Endometrial microvascular endothelial cells (primary cell): ENCODE data around the gene CTNND2. TPM values are rescaled to one million over a fixed set of nuclear protein-coding genes. Genes with fewer than 3 reads are reported as not detected.

Source experiments
- in situ Hi-C: cut with HindIII; loops from 2 replicates; pipeline ENCODE4 v1.10.0; 2017; ENCODE audit warnings: low sequenced_read_pairs, low pct_unique_long_range_greater_than_20kb; ENCODE audit errors: inconsistent ontology term
- total RNA-seq: library from RNA; depleted of rRNA; stranded (reverse); fragments of >200 nt; gene quantifications from one replicate; pipeline ENCODE4 v1.2.3, GENCODE V29; 2015; ENCODE audit errors: inconsistent ontology term

CTNND2 gene
- total RNA-seq, 1 donor from 2014 or later = not detected

DNA sequence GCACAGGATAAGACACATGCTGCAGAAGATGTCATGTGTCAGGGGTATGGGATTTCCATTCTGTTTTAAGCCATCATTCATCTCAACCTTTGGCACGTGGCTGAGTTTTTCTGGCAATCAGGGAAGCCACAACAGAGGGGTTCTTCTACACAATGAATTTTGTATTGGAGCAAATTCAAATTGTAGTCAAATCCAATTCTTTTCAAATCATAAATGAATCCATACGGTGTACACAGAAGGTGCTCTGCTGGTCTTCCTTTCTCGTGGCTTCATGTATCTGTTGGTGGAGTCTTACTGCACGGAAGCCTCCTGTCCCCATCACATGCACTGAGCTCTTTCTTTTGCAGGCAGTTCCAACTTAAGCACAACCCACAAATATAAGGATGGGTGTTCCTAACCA is 706.5 kb downstream of the CTNND2 start:
- in situ Hi-C loops = no loop called here

DNA sequence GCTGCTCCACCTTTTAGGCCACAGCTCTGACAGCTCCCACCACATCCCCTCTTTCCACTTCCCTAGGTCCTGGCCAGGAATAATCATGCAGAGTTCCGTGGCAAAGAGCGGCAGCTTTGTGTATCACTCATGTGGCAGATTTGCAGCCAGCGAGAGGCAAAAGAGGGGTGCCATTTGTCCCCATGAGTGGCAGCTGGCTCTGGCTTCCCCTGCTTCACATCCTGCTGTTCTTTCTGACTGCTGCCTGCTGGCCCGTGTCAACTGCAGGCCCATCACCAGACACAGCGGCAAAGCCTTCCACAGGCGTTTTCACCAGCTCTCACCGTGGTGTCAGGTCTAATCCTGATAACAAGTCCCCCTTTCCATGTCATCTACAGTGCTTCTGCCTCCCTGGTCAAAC is 712.6 kb downstream of the CTNND2 start:
- in situ Hi-C loops = no loop called here

DNA sequence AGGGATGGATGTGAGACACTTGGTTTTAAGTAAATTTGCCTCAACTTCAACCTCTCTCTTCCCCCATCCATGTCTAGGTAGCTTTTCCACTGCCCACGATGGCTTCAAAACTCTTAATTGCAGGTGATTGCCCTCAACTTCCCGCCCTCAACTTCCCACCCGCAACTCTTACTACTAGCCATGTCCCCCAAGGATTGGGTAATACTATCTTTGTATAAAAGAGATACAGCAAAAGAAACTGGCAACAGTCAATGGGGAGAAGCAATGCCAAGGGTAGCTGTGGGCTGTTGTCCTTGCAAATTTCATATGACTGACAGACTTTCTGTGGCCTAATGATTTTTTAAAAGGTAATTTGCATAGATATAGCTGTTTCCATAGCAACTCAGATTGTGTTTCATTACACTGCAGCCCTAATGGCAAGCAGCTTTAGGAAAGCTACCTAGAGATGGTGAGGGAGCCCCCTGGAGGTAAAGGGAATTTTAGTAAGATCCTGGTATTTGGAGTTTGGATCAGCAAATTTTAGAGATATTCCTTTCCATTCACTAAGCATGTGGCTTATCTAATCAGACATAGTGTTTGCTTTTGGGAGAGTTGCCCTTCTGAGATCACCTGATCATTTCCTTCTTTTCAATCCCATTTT is 721.7 kb downstream of the CTNND2 start:
- in situ Hi-C loops = no loop called here

GRCh38 chr5:11181940-11182339 is 722.3 kb downstream of the CTNND2 start:
- in situ Hi-C loops = no loop called here

GRCh38 chr5:11180890-11181289 is 723.4 kb downstream of the CTNND2 start:
- in situ Hi-C loops = no loop called here

DNA sequence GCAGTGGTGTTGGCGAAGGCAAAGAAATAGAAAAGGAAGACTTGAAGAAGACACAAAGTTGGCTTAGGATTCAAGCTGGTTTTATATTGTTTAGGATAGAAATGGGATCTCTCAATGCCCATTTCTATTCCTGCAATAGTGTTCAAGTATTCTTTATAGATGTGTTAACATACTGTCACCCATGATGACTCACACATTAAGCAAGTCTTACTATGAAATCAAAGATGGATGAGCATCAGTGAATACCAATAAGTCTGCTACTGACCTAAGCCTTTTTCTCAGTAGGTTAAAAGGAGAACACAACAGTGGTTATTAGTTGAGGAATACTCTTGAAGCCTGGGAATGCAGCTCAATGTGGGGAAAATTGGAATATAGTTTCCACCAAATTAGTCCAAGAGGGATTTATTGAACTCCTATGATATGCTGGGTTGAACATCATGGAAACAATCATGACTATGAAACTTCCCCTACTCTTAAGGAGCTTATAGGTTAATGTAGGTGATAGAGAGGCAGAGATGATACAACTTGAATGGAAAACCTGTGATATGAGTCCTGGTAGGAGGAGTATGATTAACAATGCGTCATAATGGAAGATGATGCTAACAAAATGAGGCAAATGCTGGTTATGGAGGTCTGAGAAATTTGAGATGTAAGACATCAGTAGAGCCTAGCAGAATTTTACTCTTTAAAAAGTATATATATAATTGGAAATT is 726.1 kb downstream of the CTNND2 start:
- in situ Hi-C loops = no loop called here

DNA sequence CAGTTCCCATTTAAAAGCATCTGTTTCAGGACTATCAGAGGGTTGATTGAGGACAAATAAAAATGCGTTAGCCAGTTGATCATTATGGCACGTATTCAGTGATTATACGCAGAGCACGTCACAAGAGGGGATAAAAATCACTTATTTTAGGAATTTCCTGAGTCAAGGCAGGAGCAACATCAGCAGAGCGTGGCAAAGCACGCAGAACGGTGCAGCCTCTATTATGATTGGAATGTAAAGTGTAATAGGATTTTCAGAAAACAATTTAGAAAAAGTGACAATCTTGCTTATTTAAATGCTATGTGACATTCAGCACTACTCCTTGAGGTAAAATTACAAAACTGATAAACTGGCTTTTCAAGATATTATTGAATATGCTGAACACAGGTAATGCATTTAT is 729.7 kb downstream of the CTNND2 start:
- in situ Hi-C loops = no loop called here

- in situ Hi-C loops = no loop called here
Measured at GRCh38 chr5:11172484-11172883, 731.8 kb downstream of the CTNND2 start.

- in situ Hi-C loops = no loop called here
Measured at GRCh38 chr5:11171236-11171635, 733.0 kb downstream of the CTNND2 start.

GRCh38 chr5:11166923-11167322 is 737.3 kb downstream of the CTNND2 start:
- in situ Hi-C loops = no loop called here

DNA sequence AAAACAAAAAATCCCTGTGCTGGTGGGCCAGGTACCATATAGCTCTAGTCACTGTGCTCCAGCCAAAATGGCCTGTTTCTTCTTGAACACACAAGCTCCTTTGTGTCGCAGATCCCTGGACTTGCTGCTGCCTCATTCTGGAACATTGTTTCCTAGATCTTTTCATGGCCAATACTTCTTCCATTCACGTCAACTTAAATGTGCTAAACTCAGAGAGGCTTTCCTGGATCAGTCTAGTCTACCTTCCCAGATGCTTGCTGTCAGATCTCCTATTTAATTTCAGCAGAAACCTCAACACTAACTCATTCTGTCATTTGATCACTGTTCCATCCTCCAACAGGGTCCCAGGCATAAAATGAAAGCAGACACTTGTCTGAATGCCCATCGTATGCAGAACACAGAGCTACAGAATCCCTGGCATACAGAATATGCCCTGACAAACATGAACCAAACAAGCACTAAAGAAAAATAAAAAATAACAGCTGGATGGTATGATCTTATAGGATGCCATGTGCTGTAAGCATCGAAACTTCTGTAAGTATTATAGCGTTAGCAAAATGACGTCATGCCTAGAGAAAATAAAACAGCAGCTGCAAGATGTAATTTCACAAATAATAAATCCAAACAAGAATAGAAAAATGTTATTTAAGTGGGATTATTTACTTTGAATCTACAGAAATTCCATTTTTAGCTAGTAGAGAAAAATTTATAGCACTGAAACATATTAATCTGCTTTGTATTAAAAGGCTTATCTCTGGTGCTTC is 739.5 kb downstream of the CTNND2 start:
- in situ Hi-C loops = no loop called here

GRCh38 chr5:11157132-11157531 is 747.1 kb downstream of the CTNND2 start:
- in situ Hi-C loops = no loop called here

DNA sequence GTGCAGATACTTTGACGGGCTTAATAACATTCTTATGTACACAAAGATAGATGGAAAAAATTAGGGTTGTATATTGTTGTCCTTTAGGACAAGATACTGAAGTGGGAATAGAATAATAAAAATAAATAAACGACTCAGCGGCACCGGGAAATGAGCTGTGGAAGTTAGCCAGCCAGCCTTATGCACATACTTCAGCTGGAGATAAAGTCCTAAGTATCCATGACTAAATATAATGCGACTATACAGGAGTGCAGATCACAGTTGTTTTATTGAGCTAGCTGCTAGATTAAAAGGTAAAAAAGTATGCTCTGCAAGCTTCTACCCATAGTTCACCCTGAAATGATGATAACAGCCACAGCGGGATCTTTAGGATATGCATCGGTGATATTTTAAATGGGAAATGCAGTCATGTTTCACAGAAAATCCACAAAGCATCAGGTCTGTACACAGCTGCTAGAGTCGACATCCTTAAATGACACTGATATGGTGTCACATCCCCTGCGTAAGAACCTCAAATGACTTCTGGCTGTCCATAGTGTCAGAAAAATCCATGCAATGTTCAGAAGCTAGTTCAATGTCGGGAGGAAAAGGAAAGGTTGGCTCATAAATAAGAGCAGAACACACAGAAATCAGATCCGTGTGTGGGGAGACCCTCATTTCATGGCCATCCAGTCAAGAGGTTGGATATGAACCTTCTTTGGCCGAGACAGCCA is 750.4 kb downstream of the CTNND2 start:
- in situ Hi-C loops = no loop called here

- in situ Hi-C loops = no loop called here
Measured at GRCh38 chr5:11152368-11152767, 751.9 kb downstream of the CTNND2 start.

DNA sequence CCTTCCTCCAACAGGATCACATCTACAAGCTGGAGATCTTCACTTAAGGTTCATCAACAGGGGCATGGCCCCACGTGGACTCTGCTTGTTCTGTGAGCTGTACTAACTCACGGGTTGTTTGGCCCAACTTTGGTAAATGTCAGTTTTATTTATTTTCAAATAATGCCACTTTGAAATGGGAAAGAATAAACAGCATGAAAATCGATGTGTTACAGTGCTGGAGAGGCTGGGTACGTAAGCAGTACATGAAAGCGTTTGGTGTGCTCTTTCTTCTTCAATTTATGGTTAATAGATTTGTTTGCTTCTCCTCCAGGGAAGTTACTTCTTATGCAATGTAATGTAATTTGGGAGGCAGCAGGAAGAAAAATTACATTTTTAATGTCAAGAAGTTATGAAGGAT is 753.3 kb downstream of the CTNND2 start:
- in situ Hi-C loops = no loop called here

DNA sequence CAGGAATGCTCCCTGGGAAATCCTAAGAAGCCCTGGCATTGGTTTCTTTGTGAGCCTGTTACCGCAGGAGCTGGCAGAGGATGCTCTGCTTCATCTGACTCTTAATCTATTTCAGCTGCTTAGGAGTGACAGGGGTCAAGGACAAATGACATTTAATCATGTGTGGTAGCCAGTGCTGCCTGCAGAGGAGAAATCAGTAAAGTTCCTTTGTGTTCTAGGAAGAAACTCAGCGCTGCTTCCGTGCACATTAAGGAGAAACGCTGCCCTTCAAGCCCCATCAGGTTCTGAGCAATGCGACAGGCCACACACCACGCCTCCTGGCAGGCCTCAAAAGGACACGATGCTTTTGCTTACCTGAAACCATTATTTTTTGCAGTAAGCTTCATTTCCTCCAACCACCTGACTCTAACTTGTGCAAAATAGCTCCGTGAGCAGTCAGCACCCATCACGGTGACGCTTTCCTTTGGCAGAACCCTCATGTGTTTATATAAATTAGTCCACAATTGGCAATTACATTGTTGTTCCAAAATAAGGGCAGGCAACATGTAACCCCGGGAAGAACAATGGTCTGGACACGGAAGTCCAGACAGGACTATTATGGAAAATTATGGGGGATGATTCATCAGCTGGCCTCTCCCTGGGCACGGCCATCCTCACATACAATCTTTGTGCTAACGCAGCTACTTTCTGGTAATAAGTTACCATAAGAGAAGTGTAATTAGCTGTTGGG is 755.3 kb downstream of the CTNND2 start:
- in situ Hi-C loops = no loop called here

DNA sequence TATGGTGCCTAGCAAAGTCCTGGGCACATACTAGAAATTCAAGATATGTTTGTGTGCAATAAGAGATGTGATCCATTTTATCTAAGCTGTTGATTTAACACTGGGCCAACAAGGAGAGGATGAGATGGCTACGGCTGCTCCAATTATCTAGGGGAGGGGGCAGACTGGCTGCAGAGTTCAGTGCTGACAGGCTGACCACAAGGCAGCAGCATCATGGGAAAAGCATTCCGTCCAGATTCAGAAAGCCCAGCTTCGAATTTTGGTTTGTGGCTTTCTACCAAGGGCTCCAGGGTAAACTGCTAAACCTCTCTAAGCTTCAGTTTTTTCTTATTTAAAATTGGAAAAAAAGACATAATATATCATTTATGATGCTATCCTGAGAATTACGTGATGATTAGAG is 758.1 kb downstream of the CTNND2 start:
- in situ Hi-C loops = no loop called here

DNA sequence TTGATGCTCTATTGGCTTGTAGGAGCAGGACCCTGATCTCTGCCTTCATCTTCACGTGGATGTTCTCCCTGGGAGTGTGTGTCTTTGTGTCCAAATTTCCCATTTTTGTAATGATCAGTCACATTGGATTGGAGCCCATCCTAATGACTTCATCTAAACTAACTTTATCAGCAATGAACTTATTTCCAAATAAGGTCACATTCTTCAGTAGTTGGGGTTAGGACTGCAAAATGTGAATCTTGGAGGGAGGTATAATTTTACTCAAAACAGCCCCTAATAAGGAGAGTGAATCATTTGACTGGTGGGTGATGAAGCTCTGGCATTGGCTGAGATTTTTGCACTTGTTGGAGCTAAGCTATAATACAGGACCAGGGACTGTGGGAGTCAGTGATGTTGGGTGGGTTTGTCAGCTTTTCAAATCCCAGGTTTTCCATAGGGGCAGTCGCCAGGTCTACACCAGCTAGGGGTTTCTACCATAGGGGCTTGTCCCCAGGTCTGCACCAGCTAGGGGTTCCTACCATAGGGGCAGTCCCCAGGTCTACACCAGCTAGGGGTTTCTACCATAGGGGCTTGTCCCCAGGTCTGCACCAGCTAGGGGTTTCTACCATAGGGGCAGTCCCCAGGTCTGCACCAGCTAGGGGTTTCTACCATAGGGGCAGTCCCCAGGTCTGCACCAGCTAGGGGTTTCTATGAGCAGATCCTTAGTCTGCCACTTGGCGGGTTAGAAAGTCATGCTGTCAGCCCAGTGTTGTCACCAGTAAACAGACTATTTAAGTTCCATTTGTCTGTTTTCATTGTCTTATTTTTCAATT is 760.6 kb downstream of the CTNND2 start:
- in situ Hi-C loops = no loop called here
